Prostate gland (tissue), 2 donors: ENCODE measurements around the gene ERP29.

Experiments used
- POLR2A ChIP-seq: fragments of 450-650 bp; IDR thresholded peaks from one replicate; pipeline ENCODE4 v1.6.1; 2016; ENCODE audit warnings: antibody characterized with exemption, mild to moderate bottlenecking
- POLR2AphosphoS5 ChIP-seq: sonication (generic); formaldehyde crosslinking; IDR thresholded peaks from one replicate; pipeline ENCODE4 v1.6.1; 2017; ENCODE audit warnings: antibody characterized with exemption
- TF ChIP-seq, protein P1 (sequence below), 4 experiments: fragments of 200-600 bp in 2 of 4; fragments of 450-650 bp in 2 of 4; sonication (generic) in 2 of 4; IDR thresholded peaks; 1 replicate in 3 of 4; 2 replicates in 1 of 4; pipeline ENCODE4 v1.5.1; 2016 to 2019; ENCODE audit warnings: antibody characterized with exemption in 4 of 4, mild to moderate bottlenecking in 2 of 4, moderate library complexity in 2 of 4

DNA sequence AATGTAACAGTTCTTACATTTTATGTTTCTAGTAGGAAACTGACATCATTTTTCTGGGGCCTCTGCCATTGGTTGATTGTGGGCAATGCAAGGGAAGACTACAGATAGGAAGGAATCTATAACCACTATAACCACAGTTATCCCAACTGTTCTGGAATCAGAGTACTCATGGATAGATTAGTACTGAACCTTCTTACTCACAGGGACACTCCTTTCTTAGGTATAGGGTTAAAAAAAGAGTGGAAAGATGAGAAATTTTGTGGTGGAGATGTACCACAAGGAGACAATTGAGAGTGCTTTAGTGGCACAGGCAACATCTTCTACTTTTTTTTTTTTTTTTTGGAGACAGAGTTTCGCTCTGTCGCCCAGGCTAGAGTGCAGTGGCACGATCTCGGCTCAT, 21.3 kb upstream of the ERP29 start:
- TF ChIP-seq, protein P1, sequence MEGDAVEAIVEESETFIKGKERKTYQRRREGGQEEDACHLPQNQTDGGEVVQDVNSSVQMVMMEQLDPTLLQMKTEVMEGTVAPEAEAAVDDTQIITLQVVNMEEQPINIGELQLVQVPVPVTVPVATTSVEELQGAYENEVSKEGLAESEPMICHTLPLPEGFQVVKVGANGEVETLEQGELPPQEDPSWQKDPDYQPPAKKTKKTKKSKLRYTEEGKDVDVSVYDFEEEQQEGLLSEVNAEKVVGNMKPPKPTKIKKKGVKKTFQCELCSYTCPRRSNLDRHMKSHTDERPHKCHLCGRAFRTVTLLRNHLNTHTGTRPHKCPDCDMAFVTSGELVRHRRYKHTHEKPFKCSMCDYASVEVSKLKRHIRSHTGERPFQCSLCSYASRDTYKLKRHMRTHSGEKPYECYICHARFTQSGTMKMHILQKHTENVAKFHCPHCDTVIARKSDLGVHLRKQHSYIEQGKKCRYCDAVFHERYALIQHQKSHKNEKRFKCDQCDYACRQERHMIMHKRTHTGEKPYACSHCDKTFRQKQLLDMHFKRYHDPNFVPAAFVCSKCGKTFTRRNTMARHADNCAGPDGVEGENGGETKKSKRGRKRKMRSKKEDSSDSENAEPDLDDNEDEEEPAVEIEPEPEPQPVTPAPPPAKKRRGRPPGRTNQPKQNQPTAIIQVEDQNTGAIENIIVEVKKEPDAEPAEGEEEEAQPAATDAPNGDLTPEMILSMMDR (IDR thresholded peaks at IDR 0.05), result no peak
- TF ChIP-seq POLR2AphosphoS5, result no peak
- TF ChIP-seq POLR2A, result no peak
